ENCODE results near the gene ARHGAP31.

- TF ChIP-seq CTCF (conservative IDR thresholded peaks at IDR 0.05 in 1 of 2, IDR thresholded peaks at IDR 0.05 in 1 of 2; ENCODE audit: low read depth in 1 of 2, low read length in 2 of 2) (no peak), EZH2 (IDR thresholded peaks at IDR 0.05; ENCODE audit: low read length, missing control alignments) (no peak)
These were observed 39.8 kb downstream of the ARHGAP31 start for GRCh38 chr3:119333773-119334509.
